GM10847 (cell line): Measurements from ENCODE around the gene RAD18.

Source experiments
- POLR2A ChIP-seq: IDR thresholded peaks from 2 replicates; pipeline ENCODE4 v1.6.1; 2011; ENCODE audit not compliant: insufficient read length; ENCODE audit errors: extremely low read depth

The RAD18 gene

DNA sequence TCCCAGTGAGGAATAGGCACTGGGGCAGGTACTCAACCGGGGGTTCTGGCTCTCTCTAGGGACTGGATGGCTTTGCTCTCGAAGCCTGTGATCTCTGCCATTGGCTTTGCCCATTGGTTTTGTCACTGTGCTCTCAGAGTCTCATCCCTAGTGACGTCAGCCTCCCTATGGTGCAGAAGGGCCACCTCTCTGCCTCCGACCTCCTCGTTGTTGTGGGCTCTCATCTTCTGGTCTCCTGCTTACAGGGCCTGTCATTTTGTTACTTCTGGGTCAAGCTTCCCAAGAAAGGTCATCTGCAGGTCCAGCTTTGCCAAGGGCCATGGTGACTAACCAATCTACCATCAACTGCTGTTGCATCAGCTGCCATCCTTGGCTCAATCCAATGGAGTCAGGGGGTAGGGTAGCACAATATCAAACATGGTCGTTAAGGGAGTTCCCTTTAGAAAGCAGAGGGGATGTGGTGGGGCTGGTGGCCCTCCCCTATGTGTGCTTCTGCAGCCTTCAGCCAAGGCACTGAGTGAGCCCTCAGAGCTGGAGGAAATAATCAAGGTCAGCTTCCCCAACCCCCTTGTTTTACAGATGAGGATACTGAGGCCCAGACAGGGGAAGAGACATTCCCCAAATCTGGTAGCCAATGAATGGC is 13.4 kb upstream of the RAD18 start:
- no peak for TF ChIP-seq POLR2A

GRCh38 chr3:8975081-8976020 is 12.1 kb upstream of the RAD18 start:
- TF ChIP-seq POLR2A, result no peak

DNA sequence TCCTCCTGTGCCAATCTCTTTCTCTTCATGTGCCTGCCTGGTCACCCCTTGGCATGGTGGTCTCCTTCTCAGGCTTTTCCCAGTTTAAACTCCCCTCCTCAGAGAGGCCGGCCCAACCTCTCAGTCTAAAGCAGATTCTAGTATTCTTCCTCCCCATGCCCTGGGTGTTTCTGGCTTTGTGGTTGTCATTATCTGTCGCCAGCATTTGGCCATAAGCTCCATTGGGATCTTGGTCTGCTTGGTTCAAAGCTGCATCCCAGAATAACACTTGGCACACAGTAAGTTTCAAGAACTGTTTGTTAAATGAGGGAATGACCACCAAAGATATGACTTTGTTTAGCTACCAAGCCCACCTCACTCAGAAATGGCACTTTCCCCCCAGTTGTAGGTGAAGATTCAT is 11.2 kb upstream of the RAD18 start:
- no peak for TF ChIP-seq POLR2A

- no peak for TF ChIP-seq POLR2A
Observed at GRCh38 chr3:8972639-8973038, 9.4 kb upstream of the RAD18 start.

- TF ChIP-seq POLR2A, result no peak
Observed at GRCh38 chr3:8970971-8971589, 7.8 kb upstream of the RAD18 start.

DNA sequence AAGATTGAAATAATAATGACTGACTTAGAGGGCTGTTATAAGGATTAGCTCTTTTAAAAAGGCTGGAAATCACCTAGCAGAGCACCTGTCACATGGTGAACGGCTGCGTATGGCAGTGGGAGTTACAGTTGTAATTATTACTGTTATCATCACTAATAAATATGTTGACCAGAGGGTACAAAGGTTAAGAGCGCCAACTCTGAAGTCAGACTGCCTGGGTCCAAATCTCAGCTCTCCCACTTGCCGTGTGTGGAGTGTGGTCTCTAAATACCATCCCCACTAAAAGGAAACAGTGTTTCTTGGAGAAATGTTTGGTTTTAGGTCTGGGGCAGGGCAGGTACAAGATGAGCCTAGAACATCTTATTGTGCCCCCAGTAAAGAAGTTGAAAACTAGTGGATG is 6.0 kb upstream of the RAD18 start:
- TF ChIP-seq POLR2A, result no peak

- TF ChIP-seq POLR2A, result no peak
Observed at GRCh38 chr3:8968375-8968882, 5.2 kb upstream of the RAD18 start.

DNA sequence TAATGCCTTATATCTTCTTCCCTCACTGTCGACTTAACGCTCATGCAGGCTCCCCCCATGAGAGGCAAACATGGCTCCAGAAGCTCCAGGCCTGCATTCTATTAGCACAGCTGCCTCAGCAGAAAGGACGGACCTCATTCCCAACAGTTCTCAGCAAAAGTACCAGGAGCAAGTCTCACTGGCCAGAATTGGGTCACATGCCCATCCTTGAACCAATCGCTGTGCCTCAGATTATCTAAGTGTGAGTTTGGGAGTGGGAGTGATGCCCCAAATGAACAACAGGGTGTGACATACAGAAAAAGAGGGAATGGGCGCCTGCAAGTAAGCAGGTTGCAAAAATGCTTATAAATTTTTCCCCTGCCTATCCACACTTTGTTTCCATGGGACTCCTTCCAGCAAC is 4.3 kb upstream of the RAD18 start:
- no peak for TF ChIP-seq POLR2A

GRCh38 chr3:8966820-8967348 is 3.6 kb upstream of the RAD18 start:
- no peak for TF ChIP-seq POLR2A

DNA sequence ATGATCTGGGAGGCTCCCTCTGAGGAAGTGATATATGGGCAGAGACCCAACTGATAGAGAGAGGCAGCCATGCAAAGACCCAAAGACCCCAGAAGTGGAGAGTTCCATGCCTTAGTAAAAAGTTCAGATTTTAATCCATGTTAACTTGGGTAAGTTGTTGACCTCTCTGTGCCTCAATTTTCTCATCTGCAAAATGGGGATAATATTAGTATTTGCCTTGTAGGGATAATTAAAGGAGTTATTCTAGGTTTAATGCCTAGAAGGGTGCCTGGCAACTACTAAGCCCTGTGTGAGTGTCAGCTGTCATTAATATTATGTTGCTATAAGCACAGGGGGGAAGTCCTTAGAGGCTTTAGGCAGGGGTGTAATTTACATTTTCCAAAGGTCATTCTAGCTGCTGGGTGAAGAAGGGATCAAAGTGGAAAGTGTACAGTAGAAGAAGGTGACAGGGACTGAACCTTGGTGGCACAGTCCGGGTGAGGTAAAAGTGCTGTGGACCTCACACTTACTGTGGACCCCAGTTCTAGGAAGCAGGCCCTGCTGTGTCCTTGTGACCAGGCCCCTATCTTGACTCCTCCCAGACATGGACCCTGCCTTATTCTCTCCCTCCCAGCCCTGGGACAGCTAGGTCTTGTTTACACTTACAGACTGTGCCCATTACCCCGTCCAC is 3.0 kb upstream of the RAD18 start:
- no peak for TF ChIP-seq POLR2A

- TF ChIP-seq POLR2A, result no peak
Observed at GRCh38 chr3:8964436-8965370, 1.4 kb upstream of the RAD18 start.

GRCh38 chr3:8962226-8962861 is 928 bp downstream of the RAD18 start:
- TF ChIP-seq POLR2A, result no peak

- no peak for TF ChIP-seq POLR2A
Observed at GRCh38 chr3:8959668-8960067, 3.6 kb downstream of the RAD18 start.
